WTC11 (cell line): Measurements from ENCODE around the gene KAZN. TPM values are rescaled to one million over a fixed set of nuclear protein-coding genes. Genes with fewer than 3 reads are reported as not detected.

Source experiments
- ATAC-seq: fragments of 200-7000 bp; cut with Tn5 transposase; 2 replicates; pipeline ENCODE4 v1.10.0; 2021; ENCODE audit warnings: mild to moderate bottlenecking, moderate library complexity
- CTCF ChIA-PET: fragments of 300-600 bp; sonication (Branson Sonifier 250); formaldehyde crosslinking; loops from one replicate; lab custom pipeline; 2021; ENCODE audit warnings: antibody characterized with exemption; lab: Charles Lee
- POLR2A ChIA-PET: fragments of 350-600 bp; sonication (Branson Sonifier 250); formaldehyde crosslinking; loops from one replicate; lab custom pipeline; 2021; ENCODE audit warnings: antibody characterized with exemption; lab: Charles Lee
- DNase-seq: peaks from one replicate; pipeline ENCODE4 v3.0.0; 2021; ENCODE audit warnings: low spot score
- H3K27ac Mint-ChIP-seq: 2 replicates; pipeline ENCODE4 v1.8.0; 2021; ENCODE audit warnings: mixed read lengths
- H3K27me3 Mint-ChIP-seq: 2 replicates; pipeline ENCODE4 v1.8.0; 2021; ENCODE audit warnings: low read depth, mild to moderate bottlenecking, moderate library complexity, mixed read lengths
- H3K36me3 Mint-ChIP-seq: 2 replicates; pipeline ENCODE4 v1.8.0; 2021; ENCODE audit warnings: mixed read lengths
- H3K4me1 Mint-ChIP-seq: 2 replicates; pipeline ENCODE4 v1.8.0; 2022; ENCODE audit warnings: mixed read lengths
- H3K4me3 Mint-ChIP-seq: 2 replicates; pipeline ENCODE4 v1.8.0; 2021; ENCODE audit warnings: mild to moderate bottlenecking, moderate library complexity, mixed read lengths
- H3K9me3 Mint-ChIP-seq: 2 replicates; pipeline ENCODE4 v1.8.0; 2021; ENCODE audit warnings: mixed read lengths
- ATF1 ChIP-seq: sonication (generic); formaldehyde crosslinking; IDR thresholded peaks from 2 replicates; pipeline ENCODE4 v1.8.1; 2023; ENCODE audit warnings: mild to moderate bottlenecking, moderate library complexity, missing genetic modification reagents
- FOXP1 ChIP-seq: sonication (generic); formaldehyde crosslinking; IDR thresholded peaks from 2 replicates; pipeline ENCODE4 v1.8.0; 2022; ENCODE audit warnings: missing genetic modification reagents, mild to moderate bottlenecking, moderate library complexity, borderline replicate concordance
- KAT7 ChIP-seq: sonication (generic); formaldehyde crosslinking; IDR thresholded peaks from 2 replicates; pipeline ENCODE4 v1.8.1; 2023; ENCODE audit warnings: missing genetic modification reagents, mild to moderate bottlenecking, borderline replicate concordance
- NR1H2 ChIP-seq: sonication (generic); formaldehyde crosslinking; IDR thresholded peaks from 2 replicates; pipeline ENCODE4 v1.9.0; 2021; ENCODE audit warnings: mild to moderate bottlenecking, moderate library complexity, missing genetic modification reagents
- NR3C1 ChIP-seq: sonication (generic); formaldehyde crosslinking; conservative IDR thresholded peaks from 2 replicates; pipeline ENCODE4 v1.8.1; 2023; ENCODE audit warnings: low read depth, mild to moderate bottlenecking, missing genetic modification reagents
- SMAD3 ChIP-seq: sonication (generic); formaldehyde crosslinking; IDR thresholded peaks from 2 replicates; pipeline ENCODE4 v1.8.0; 2022; ENCODE audit warnings: missing genetic modification reagents, mild to moderate bottlenecking, borderline replicate concordance
- SMAD4 ChIP-seq: sonication (generic); formaldehyde crosslinking; IDR thresholded peaks from 2 replicates; pipeline ENCODE4 v1.8.0; 2022; ENCODE audit warnings: mild to moderate bottlenecking, missing genetic modification reagents
- SP1 ChIP-seq: sonication (generic); formaldehyde crosslinking; conservative IDR thresholded peaks from 2 replicates; pipeline ENCODE4 v1.8.1; 2022; ENCODE audit warnings: missing genetic modification reagents
- TEAD1 ChIP-seq: sonication (generic); formaldehyde crosslinking; IDR thresholded peaks from 2 replicates; pipeline ENCODE4 v1.8.0; 2022; ENCODE audit warnings: mild to moderate bottlenecking, missing genetic modification reagents
- ZBTB21 ChIP-seq: sonication (generic); formaldehyde crosslinking; IDR thresholded peaks from 2 replicates; pipeline ENCODE4 v1.8.1; 2023; ENCODE audit warnings: mild to moderate bottlenecking, missing genetic modification reagents, borderline replicate concordance
- ZNF121 ChIP-seq: sonication (generic); formaldehyde crosslinking; IDR thresholded peaks from 2 replicates; pipeline ENCODE4 v1.8.0; 2023; ENCODE audit warnings: missing genetic modification reagents
- ZNF219 ChIP-seq: sonication (generic); formaldehyde crosslinking; IDR thresholded peaks from 2 replicates; pipeline ENCODE4 v1.8.0; 2023; ENCODE audit warnings: missing genetic modification reagents, mild to moderate bottlenecking, borderline replicate concordance
- ZNF232 ChIP-seq: sonication (generic); formaldehyde crosslinking; IDR thresholded peaks from 2 replicates; pipeline ENCODE4 v1.8.0; 2022; ENCODE audit warnings: mild to moderate bottlenecking, missing genetic modification reagents
- ZNF396 ChIP-seq: fragments of 250-450 bp; sonication (Bioruptor Pico); IDR thresholded peaks from 2 replicates; pipeline ENCODE4 v1.8.0; 2021; ENCODE audit warnings: mild to moderate bottlenecking, moderate library complexity, borderline replicate concordance
- ZNF423 ChIP-seq: fragments of 250-450 bp; sonication (Bioruptor Pico); IDR thresholded peaks from 2 replicates; pipeline ENCODE4 v2.1.2; 2022; ENCODE audit warnings: mild to moderate bottlenecking, moderate library complexity
- ZNF671 ChIP-seq: fragments of 250-450 bp; sonication (Bioruptor Pico); IDR thresholded peaks from 2 replicates; pipeline ENCODE4 v1.8.0; 2021; ENCODE audit warnings: mild to moderate bottlenecking
- total RNA-seq: library from RNA; stranded (reverse); gene quantifications from 3 replicates; pipeline ENCODE4 v1.2.3, GENCODE V29; 2021
- TF ChIP-seq, protein P1 (sequence below): sonication (generic); formaldehyde crosslinking; IDR thresholded peaks from 2 replicates; pipeline ENCODE4 v1.8.0; 2023; ENCODE audit warnings: missing genetic modification reagents, mild to moderate bottlenecking, borderline replicate concordance
- TF ChIP-seq, protein P2 (sequence below): sonication (generic); formaldehyde crosslinking; IDR thresholded peaks from 2 replicates; pipeline ENCODE4 v1.8.1; 2022; ENCODE audit warnings: mild to moderate bottlenecking, moderate library complexity, missing genetic modification reagents
- TF ChIP-seq, protein P3 (sequence below): sonication (generic); formaldehyde crosslinking; IDR thresholded peaks from 2 replicates; pipeline ENCODE4 v1.8.1; 2022; ENCODE audit warnings: mild to moderate bottlenecking, missing genetic modification reagents, moderate library complexity, borderline replicate concordance
- TF ChIP-seq, protein P4 (sequence below): sonication (generic); formaldehyde crosslinking; IDR thresholded peaks from 2 replicates; pipeline ENCODE4 v1.8.0; 2022; ENCODE audit warnings: mild to moderate bottlenecking, missing genetic modification reagents
- TF ChIP-seq, protein P5 (sequence below): sonication (generic); formaldehyde crosslinking; IDR thresholded peaks from 2 replicates; pipeline ENCODE4 v1.8.0; 2023; ENCODE audit warnings: missing genetic modification reagents

Gene KAZN
- total RNA-seq, 1 experiment from 2014 or later, result 19.9 TPM

DNA sequence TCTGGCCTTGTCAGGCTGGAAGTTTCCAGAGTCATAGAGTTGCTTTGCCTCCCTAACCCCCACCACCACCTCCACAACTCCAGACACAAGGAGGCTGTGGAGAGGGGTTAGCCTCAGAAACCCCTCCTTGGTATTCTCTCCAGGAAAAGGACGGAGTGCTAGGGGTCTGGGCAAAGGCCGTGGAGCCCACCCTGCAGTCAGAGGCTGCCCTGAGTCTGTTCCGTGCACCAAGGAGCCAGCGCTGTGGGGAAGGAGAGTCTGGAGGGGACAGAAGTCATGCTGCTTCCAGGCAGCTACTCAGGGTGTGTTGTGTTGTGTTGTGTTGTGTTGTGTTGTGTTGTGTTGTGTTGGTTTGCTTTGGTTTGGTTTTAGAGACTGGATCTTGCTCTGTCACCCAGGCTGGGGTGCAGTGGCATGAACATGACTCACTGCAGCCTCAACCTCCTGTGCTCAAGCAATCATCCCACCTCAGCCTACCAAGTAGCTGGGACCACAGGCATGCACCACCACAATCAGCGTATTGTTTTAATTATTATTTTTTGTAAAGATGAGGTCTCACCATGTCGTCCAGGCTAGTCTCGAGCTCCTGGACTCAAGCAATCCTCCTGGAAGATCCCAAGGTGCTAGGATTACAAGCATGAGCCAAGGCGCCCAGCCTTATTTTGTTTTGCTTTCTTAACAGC, 432.9 kb downstream of the KAZN start:
- ChIA-PET POLR2A (no interaction called here), CTCF (interaction anchor here (0.7 to 2.8 kb wide), 4 partner anchors 16 to 252 kb away, joined by 3 to 9 read pairs (median 5); no protein-coding TSS in a partner anchor)
- peaks cover 48% of the 10 kb centered on the region for H3K4me1 Mint-ChIP-seq
- no peaks in the 10 kb centered on the region for H3K36me3 Mint-ChIP-seq
- no peaks in the 10 kb centered on the region for H3K27me3 Mint-ChIP-seq
- no peak overlapping the region for H3K4me3 Mint-ChIP-seq
- H3K27ac Mint-ChIP-seq, result peak overlapping the region; percentile 78; the same call in 1 of the 2 replicates
- TF ChIP-seq TEAD1 (CRISPR knock-in tag), result no peak
- no peak for TF ChIP-seq ATF1 (CRISPR knock-in tag)
- no peak for TF ChIP-seq SMAD4 (CRISPR knock-in tag)
- no peaks in the 10 kb centered on the region for H3K9me3 Mint-ChIP-seq
- ATAC-seq (no peak), DNase-seq (no peak)

DNA sequence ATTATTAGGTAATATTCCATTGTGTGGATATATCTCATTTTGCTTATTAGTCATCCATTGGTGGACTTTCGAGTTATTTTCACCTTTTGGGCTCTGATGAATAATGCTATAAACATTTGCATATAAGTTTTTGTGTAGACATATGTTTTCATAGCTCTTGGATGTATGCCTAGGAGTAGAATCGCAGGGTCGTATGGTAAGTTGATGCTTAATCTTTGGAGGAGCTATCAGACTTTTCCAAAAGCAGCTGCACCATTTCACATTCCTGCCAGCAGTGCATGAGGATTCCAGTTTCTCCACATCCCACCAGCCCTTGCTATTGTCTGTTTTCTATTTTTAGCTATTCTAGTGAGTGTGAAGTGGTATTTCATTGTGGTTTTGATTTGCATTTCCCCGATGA, 434.8 kb downstream of the KAZN start:
- no peak for ATAC-seq
- H3K27ac Mint-ChIP-seq, result 0 out of 2 replicates have a peak overlapping the region, but pooled peaks have one; percentile 2

DNA sequence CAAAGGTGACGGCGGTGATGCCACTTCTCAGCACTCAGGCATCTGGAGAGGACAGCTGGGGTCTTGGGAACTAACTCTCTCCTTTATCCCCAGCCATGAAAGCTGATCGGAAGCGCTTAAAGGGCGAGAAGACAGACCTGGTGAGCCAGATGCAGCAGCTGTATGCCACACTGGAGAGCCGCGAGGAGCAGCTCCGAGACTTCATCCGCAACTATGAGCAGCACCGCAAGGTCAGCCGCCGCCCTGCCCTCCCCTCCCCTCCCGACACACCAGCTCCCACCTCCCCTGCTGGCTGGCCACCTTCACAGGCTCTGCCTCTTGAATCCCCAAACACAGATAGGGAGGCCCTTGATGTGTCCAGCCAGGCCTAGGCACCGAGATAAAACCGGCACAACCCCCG, 436.2 kb downstream of the KAZN start:
- H3K4me1 Mint-ChIP-seq, result peaks cover 27% of the 10 kb centered on the region
- POLR2A ChIA-PET, result no interaction called here
- CTCF ChIA-PET, result interaction anchor here (1.0 to 2.7 kb wide), 3 partner anchors 12 to 74 kb away, joined by 3 to 8 read pairs (median 5); no protein-coding TSS in a partner anchor

More for the DNA sequence above, 434.8 kb downstream of the KAZN start:
- ChIA-PET CTCF (interaction anchor here (0.6 to 2.7 kb wide), 6 partner anchors 10 to 239 kb away, joined by 3 to 8 read pairs (median 3); no protein-coding TSS in a partner anchor), POLR2A (no interaction called here)
- H3K27me3 Mint-ChIP-seq, result no peaks in the 10 kb centered on the region
- DNase-seq, result no peak
- no peak for TF ChIP-seq SMAD3
- TF ChIP-seq, all 79 proteins: peak for 0
- no peaks in the 10 kb centered on the region for H3K9me3 Mint-ChIP-seq
- no peaks in the 10 kb centered on the region for H3K36me3 Mint-ChIP-seq
- peaks cover 41% of the 10 kb centered on the region for H3K4me1 Mint-ChIP-seq
- no peak overlapping the region for H3K4me3 Mint-ChIP-seq

DNA sequence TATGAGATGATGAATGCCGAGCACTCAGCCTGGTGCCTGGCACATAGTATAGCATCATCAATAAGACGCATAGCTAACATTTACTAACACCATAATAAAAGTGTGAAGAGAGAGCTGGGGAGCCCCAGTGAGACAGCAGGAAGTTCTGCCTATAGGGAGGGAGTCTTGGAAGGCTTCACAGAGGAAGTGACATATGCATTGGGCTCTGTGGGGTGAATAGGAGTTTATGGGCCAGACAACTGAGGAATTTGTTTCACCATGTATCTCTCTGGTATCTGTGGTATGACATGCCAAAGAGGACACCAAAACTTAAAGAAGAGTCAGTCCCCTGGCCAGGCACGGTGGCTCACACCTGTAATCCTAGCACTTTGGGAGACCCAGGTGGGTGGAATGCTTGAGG, 436.8 kb downstream of the KAZN start:
- ChIA-PET CTCF (interaction anchor here (1.0 to 2.7 kb wide), 4 partner anchors 12 to 256 kb away, joined by 3 to 8 read pairs (median 4); no protein-coding TSS in a partner anchor), POLR2A (no interaction called here)
- Mint-ChIP-seq H3K4me3 (no peak overlapping the region), H3K36me3 (no peaks in the 10 kb centered on the region), H3K27me3 (no peaks in the 10 kb centered on the region), H3K27ac (no peak overlapping the region; the same call in 1 of the 2 replicates), H3K9me3 (no peaks in the 10 kb centered on the region), H3K4me1 (peaks cover 21% of the 10 kb centered on the region)
- ATAC-seq (no peak), DNase-seq (no peak)
- TF ChIP-seq, protein P1, sequence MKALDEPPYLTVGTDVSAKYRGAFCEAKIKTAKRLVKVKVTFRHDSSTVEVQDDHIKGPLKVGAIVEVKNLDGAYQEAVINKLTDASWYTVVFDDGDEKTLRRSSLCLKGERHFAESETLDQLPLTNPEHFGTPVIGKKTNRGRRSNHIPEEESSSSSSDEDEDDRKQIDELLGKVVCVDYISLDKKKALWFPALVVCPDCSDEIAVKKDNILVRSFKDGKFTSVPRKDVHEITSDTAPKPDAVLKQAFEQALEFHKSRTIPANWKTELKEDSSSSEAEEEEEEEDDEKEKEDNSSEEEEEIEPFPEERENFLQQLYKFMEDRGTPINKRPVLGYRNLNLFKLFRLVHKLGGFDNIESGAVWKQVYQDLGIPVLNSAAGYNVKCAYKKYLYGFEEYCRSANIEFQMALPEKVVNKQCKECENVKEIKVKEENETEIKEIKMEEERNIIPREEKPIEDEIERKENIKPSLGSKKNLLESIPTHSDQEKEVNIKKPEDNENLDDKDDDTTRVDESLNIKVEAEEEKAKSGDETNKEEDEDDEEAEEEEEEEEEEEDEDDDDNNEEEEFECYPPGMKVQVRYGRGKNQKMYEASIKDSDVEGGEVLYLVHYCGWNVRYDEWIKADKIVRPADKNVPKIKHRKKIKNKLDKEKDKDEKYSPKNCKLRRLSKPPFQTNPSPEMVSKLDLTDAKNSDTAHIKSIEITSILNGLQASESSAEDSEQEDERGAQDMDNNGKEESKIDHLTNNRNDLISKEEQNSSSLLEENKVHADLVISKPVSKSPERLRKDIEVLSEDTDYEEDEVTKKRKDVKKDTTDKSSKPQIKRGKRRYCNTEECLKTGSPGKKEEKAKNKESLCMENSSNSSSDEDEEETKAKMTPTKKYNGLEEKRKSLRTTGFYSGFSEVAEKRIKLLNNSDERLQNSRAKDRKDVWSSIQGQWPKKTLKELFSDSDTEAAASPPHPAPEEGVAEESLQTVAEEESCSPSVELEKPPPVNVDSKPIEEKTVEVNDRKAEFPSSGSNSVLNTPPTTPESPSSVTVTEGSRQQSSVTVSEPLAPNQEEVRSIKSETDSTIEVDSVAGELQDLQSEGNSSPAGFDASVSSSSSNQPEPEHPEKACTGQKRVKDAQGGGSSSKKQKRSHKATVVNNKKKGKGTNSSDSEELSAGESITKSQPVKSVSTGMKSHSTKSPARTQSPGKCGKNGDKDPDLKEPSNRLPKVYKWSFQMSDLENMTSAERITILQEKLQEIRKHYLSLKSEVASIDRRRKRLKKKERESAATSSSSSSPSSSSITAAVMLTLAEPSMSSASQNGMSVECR (CRISPR knock-in tag), result no peak
- no peak for TF ChIP-seq NR1H2
- TF ChIP-seq ZBTB21 (CRISPR knock-in tag), result no peak
- no peak for TF ChIP-seq ZNF671 (CRISPR knock-in tag)
- no peak for TF ChIP-seq KAT7 (CRISPR knock-in tag)
- TF ChIP-seq ZNF423 (CRISPR knock-in tag), result no peak
- TF ChIP-seq, protein P2, sequence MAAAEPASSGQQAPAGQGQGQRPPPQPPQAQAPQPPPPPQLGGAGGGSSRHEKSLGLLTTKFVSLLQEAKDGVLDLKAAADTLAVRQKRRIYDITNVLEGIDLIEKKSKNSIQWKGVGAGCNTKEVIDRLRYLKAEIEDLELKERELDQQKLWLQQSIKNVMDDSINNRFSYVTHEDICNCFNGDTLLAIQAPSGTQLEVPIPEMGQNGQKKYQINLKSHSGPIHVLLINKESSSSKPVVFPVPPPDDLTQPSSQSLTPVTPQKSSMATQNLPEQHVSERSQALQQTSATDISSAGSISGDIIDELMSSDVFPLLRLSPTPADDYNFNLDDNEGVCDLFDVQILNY (CRISPR knock-in tag), result no peak

More for the DNA sequence above, 436.2 kb downstream of the KAZN start:
- Mint-ChIP-seq H3K27ac (no peak overlapping the region), H3K36me3 (no peaks in the 10 kb centered on the region), H3K4me3 (no peak overlapping the region), H3K27me3 (no peaks in the 10 kb centered on the region), H3K9me3 (no peaks in the 10 kb centered on the region)
- DNase-seq (no peak), ATAC-seq (no peak)
- TF ChIP-seq NR3C1 (CRISPR knock-in tag), result no peak
- no peak for TF ChIP-seq ZNF232
- TF ChIP-seq, protein P3, sequence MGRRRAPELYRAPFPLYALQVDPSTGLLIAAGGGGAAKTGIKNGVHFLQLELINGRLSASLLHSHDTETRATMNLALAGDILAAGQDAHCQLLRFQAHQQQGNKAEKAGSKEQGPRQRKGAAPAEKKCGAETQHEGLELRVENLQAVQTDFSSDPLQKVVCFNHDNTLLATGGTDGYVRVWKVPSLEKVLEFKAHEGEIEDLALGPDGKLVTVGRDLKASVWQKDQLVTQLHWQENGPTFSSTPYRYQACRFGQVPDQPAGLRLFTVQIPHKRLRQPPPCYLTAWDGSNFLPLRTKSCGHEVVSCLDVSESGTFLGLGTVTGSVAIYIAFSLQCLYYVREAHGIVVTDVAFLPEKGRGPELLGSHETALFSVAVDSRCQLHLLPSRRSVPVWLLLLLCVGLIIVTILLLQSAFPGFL (CRISPR knock-in tag), result no peak
- TF ChIP-seq SMAD3, result no peak
- TF ChIP-seq, protein P4, sequence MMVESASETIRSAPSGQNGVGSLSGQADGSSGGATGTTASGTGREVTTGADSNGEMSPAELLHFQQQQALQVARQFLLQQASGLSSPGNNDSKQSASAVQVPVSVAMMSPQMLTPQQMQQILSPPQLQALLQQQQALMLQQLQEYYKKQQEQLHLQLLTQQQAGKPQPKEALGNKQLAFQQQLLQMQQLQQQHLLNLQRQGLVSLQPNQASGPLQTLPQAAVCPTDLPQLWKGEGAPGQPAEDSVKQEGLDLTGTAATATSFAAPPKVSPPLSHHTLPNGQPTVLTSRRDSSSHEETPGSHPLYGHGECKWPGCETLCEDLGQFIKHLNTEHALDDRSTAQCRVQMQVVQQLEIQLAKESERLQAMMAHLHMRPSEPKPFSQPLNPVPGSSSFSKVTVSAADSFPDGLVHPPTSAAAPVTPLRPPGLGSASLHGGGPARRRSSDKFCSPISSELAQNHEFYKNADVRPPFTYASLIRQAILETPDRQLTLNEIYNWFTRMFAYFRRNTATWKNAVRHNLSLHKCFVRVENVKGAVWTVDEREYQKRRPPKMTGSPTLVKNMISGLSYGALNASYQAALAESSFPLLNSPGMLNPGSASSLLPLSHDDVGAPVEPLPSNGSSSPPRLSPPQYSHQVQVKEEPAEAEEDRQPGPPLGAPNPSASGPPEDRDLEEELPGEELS (CRISPR knock-in tag), result no peak
- TF ChIP-seq, protein P5, sequence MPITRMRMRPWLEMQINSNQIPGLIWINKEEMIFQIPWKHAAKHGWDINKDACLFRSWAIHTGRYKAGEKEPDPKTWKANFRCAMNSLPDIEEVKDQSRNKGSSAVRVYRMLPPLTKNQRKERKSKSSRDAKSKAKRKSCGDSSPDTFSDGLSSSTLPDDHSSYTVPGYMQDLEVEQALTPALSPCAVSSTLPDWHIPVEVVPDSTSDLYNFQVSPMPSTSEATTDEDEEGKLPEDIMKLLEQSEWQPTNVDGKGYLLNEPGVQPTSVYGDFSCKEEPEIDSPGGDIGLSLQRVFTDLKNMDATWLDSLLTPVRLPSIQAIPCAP (CRISPR knock-in tag), result no peak
- no peak for TF ChIP-seq ZNF121 (CRISPR knock-in tag)
- TF ChIP-seq TEAD1 (CRISPR knock-in tag), result no peak
- TF ChIP-seq SP1 (CRISPR knock-in tag), result no peak
- no peak for TF ChIP-seq ZNF396 (CRISPR knock-in tag)
- TF ChIP-seq FOXP1 (CRISPR knock-in tag), result no peak
- no peak for TF ChIP-seq SMAD4 (CRISPR knock-in tag)
- TF ChIP-seq ZNF219 (CRISPR knock-in tag), result no peak
